Cerebellar cortex (tissue), 1 donor: ENCODE results near the gene SERPINB5.
"Not testable (repeated sequence)": the region's sequence is repeated elsewhere in the genome, so short reads cannot be mapped to it uniquely, and the experiment has no call there.

Experiments used
- DNase-seq: peaks from one replicate; pipeline ENCODE4 v3.0.0-alpha.2; 2015; ENCODE audit warnings: low spot score

The SERPINB5 gene

DNA sequence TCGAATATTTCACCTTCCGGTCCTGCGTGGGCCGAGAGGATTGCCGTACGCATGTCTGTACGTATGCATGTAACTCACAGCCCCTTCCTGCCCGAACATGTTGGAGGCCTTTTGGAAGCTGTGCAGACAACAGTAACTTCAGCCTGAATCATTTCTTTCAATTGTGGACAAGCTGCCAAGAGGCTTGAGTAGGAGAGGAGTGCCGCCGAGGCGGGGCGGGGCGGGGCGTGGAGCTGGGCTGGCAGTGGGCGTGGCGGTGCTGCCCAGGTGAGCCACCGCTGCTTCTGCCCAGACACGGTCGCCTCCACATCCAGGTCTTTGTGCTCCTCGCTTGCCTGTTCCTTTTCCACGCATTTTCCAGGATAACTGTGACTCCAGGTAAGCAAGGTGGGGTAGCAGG lies at the start of gene SERPINB5:
SERPINB5 (plus strand) TSS at position 291 of the 400 bp plus-strand sequence. CDS start 7,471 bp downstream, outside the sequence.
- DNase-seq: no peak

DNA sequence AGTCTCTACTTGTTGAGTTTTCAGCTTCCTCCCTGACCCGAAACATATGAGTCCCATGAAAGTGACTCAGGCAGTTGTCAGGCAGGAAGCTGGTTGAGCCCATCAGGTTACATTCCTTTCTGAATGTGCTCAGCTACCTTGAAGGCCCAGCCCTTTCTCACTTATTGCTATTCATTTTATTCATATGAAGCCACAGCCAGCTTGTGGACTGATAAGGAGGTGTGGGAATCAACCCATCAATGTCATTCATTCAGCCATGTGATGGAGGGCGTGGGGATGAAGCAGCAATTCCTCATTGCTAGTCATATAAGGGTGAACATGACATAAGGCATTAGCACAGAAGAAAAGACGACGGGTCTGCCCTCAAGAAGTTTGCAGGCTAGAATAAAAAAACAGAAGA lies 49.2 kb upstream of the SERPINB5 start:
- no peak for DNase-seq

- DNase-seq: no peak
Measured at GRCh38 chr18:63430526-63430925, 46.2 kb upstream of the SERPINB5 start.

DNA sequence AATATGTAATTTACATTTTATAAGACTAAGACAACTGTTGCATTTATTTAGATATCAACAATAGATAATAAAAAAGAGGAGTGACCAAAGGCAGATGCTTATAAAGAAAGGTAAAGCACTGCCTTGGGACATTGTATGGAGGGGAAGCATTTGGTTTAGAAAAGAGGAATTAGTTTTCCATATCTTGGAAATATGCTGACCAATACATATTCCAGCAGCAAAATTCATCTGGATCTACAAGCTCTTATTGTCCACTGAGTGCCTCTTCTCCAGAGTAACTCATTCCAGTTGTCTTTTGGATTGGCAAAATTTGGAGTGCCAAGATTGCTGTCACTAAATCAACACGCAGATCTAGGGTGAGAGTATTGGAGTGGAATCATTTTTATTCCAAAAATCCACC lies 45.6 kb upstream of the SERPINB5 start:
- DNase-seq: no peak

GRCh38 chr18:63433334-63433866 lies 43.4 kb upstream of the SERPINB5 start:
- DNase-seq: no peak

GRCh38 chr18:63438181-63438580 lies 38.6 kb upstream of the SERPINB5 start:
- DNase-seq: peak; percentile 27

- peak; percentile 80 for DNase-seq
Measured at GRCh38 chr18:63439334-63439733, 37.4 kb upstream of the SERPINB5 start.

DNA sequence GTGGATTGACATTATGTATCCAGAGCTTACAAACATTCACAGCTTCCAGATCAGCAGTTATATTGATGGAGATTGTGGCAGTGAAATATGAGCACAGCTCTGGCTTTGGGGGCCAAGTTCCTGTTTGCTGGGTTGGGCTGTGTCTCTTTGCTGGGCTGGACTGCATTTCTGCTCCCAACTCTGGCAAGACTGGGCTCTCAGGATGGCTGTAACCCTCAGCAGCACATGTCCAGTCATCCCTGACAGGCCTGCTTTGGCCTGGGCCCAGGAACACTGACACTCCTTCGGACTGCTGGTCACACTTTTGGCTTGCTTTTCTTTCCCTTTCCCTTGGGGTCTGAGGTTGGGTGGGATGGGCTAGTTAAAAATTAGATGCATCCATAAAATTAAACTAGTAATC lies 36.5 kb upstream of the SERPINB5 start:
- DNase-seq: no peak

DNA sequence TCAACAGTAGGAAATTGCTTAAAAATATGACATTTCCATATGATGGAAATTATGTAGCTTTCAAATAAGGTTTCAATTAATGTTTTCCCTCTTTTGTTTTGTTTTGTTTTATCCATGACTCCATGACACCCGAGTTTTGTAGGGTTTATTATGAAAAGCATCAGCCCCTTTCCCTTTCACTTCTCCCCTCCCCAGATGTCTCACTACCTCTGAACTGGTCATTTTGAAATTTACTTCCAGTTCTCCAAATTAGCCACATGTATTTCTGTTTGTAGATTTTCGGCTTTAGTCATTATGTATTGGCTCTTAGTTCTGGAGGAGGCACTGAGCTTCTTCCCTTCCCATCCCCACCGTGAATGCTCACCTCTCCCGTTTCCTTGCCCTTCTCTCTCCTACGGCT lies 35.9 kb upstream of the SERPINB5 start:
- no peak for DNase-seq

GRCh38 chr18:63443829-63444228 lies 32.9 kb upstream of the SERPINB5 start:
- no peak for DNase-seq

DNA sequence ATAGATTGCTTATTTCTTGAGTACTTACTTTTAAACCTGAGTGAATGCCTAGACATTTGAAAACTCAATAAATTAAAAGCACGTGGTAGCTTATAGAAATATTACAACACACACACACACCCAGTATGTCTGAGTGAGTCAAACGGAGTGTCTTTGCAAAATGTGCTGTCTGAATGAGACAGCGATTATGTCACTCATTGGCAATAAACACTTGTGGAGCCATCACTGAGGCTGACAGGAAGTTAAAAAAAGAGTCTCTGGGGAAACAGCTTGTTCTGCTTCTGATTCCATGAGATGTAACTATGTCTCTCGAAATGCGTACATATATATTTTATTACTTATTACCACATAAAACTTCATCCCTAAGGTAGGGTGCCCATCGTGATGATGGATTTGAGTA lies 32.2 kb upstream of the SERPINB5 start:
- DNase-seq: no peak

- no peak for DNase-seq
Measured at GRCh38 chr18:63445037-63445436, 31.7 kb upstream of the SERPINB5 start.

DNA sequence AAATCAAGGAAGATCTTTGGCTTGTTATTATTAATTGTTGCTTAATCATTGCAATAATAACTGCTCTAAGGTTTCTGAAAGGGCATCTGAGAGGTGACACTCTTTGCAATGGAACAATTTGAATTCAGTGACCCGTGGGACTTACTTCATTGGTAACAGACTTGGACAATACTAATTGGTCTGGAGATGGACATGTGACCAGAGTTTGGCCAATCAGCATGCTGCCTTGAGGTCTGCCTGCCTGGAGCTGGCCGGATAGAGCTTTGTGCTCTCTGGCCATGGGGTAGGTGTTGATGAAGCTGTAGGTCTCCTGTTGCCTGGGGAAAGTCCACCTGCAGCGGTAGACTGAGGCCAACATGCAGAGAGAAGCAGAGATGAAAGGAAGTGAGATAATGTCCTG lies 30.5 kb upstream of the SERPINB5 start:
- DNase-seq: no peak

DNA sequence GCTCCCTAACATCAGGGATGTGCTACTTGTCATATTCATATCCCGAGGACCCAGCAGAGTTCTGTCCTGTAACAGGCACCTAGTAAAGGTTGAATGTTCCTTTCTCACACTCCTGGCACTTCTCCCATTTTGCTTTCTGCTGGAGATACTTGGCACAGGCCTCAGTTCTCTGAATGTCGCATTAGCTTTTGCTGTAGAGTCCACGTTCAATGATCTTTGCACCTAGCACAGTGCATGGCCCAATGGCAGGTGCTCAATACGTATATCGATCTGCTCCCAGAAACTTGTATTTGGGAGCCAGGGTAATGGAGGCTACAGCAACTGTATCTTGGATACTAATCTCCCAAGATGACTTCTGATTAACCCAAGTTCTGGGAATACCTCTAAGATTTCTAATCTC lies 29.7 kb upstream of the SERPINB5 start:
- no peak for DNase-seq

- no peak for DNase-seq
Measured at GRCh38 chr18:63449426-63449825, 27.3 kb upstream of the SERPINB5 start.

GRCh38 chr18:63451799-63452660 lies 24.7 kb upstream of the SERPINB5 start:
- DNase-seq: no peak

- DNase-seq: not testable (repeated sequence)
Measured at GRCh38 chr18:63452751-63453150, 24.0 kb upstream of the SERPINB5 start.

DNA sequence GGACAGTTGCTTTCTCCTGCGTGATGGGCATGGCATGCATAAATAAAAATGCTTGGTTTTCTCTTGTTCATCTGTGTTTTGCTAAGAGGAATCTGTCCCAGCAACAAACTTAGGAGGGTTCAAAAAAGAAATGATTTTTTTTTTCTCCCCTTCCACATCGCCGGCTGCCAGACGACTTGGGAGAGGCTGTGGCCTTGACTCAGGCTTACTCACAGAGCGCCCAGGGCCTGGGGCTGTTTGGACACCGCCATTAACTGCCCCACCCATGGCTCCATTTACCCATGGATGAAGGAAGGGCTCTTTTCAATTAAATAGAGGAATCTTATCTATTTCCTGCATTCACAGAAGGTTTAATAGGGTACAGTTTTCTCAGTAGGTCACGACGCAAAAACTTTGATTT lies 22.3 kb upstream of the SERPINB5 start:
- DNase-seq: no peak

- DNase-seq: no peak
Measured at GRCh38 chr18:63457977-63458376, 18.8 kb upstream of the SERPINB5 start.

DNA sequence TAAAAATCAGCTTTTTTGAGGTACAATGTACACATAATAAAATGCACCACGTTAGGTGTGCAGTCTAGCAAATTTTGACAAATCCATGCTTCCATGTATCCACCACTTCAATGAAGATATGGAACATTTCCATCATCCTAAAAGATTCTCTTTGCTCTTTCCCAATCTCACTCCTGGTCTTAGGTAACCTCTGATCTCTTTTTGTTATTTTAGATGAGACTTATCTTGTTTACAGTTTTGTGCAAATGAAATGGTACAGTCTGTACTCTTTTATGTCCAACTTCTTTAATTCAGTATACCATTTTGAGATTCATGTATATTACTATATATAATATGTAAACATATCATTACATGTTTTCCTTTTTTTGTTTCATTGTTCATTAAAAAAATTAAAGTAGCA lies 16.3 kb upstream of the SERPINB5 start:
- DNase-seq: no peak

GRCh38 chr18:63464434-63464833 lies 12.3 kb upstream of the SERPINB5 start:
- no peak for DNase-seq

GRCh38 chr18:63465059-63465458 lies 11.7 kb upstream of the SERPINB5 start:
- DNase-seq: no peak

DNA sequence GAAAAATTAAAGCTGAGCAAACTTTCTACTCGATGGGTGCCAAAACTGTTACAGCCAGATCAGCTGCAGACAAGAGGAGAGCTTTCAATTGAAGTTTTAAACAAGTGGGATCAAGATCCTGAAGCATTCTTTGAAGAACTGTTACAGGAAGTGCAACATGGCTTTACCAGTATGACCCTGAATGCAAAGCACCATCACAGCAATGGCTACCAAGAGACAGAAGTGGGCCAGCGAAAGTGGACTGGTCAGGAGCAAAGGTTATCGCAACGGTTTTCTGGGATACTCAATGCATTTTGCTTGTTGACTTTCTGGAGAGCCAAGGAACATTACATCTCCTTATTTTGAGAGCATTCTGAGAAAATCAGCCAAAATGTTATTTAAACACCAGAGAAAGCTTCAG lies 9.1 kb upstream of the SERPINB5 start:
- DNase-seq: no peak

- no peak for DNase-seq
Measured at GRCh38 chr18:63468575-63468974, 8.2 kb upstream of the SERPINB5 start.
